WERI-Rb-1 (cell line): ENCODE measurements around the gene LYSMD4.
A peak's percentile ranks its signal among the peaks of the same experiment; 100 is the strongest.

Source experiments
- DNase-seq: peaks from one replicate; pipeline ENCODE4 v3.0.0-alpha.2; 2020
- H3K27ac ChIP-seq: fragments of 250-450 bp; sonication (Bioruptor Pico); 2 replicates; pipeline ENCODE4 v1.5.1; 2020; ENCODE audit warnings: mild to moderate bottlenecking, moderate library complexity
- H3K27me3 ChIP-seq: fragments of 250-450 bp; sonication (Bioruptor Pico); 2 replicates; pipeline ENCODE4 v1.5.1; 2021; ENCODE audit warnings: mild to moderate bottlenecking, low read depth, moderate library complexity; ENCODE audit not compliant: insufficient read depth, severe bottlenecking
- H3K36me3 ChIP-seq: fragments of 250-450 bp; sonication (Bioruptor Pico); 2 replicates; pipeline ENCODE4 v1.5.1; 2020; ENCODE audit warnings: mild to moderate bottlenecking, moderate library complexity
- H3K4me3 ChIP-seq: 2 replicates; pipeline ENCODE4 v1.5.1; 2011; ENCODE audit warnings: low read depth, mild to moderate bottlenecking, control low read depth, low read length
- H3K9me3 ChIP-seq: fragments of 250-450 bp; sonication (Bioruptor Pico); 2 replicates; pipeline ENCODE4 v1.5.1; 2021; ENCODE audit warnings: mild to moderate bottlenecking, moderate library complexity; ENCODE audit not compliant: severe bottlenecking
- CTCF ChIP-seq: IDR thresholded peaks from 2 replicates; pipeline ENCODE4 v1.5.1; 2011; ENCODE audit warnings: low read depth, mild to moderate bottlenecking, control low read depth, inconsistent platforms, low read length

LYSMD4 gene

GRCh38 chr15:99721104-99721778 lies 12.0 kb downstream of the LYSMD4 start:
- Histone ChIP-seq H3K9me3 (no peaks in the 10 kb centered on the region), H3K4me3 (no peak overlapping the region), H3K27ac (no peak overlapping the region), H3K27me3 (no peaks in the 10 kb centered on the region), H3K36me3 (peaks cover 2% of the 10 kb centered on the region; the same call in 1 of the 2 replicates)
- no peak for DNase-seq
- TF ChIP-seq CTCF, result no peak

GRCh38 chr15:99720533-99720932 lies 12.7 kb downstream of the LYSMD4 start:
- Histone ChIP-seq H3K27ac (no peak overlapping the region), H3K9me3 (no peaks in the 10 kb centered on the region), H3K36me3 (peaks cover 9% of the 10 kb centered on the region; the same call in 1 of the 2 replicates), H3K4me3 (no peak overlapping the region), H3K27me3 (no peaks in the 10 kb centered on the region)
- no peak for TF ChIP-seq CTCF
- no peak for DNase-seq

- peaks cover 12% of the 10 kb centered on the region for H3K36me3 ChIP-seq
- no peaks in the 10 kb centered on the region for H3K27me3 ChIP-seq
- no peak overlapping the region for H3K4me3 ChIP-seq
- DNase-seq, result no peak
- no peak overlapping the region for H3K27ac ChIP-seq
- no peaks in the 10 kb centered on the region for H3K9me3 ChIP-seq
- no peak for TF ChIP-seq CTCF
Measured at GRCh38 chr15:99719096-99719541, 14.1 kb downstream of the LYSMD4 start.

GRCh38 chr15:99718421-99718820 lies 14.8 kb downstream of the LYSMD4 start:
- no peaks in the 10 kb centered on the region for H3K9me3 ChIP-seq
- TF ChIP-seq CTCF, result no peak
- H3K27ac ChIP-seq, result no peak overlapping the region
- no peak overlapping the region for H3K4me3 ChIP-seq
- H3K36me3 ChIP-seq, result peaks cover 12% of the 10 kb centered on the region
- H3K27me3 ChIP-seq, result no peaks in the 10 kb centered on the region
- no peak for DNase-seq

- H3K4me3 ChIP-seq, result no peak overlapping the region
- H3K27me3 ChIP-seq, result no peaks in the 10 kb centered on the region
- DNase-seq, result peak; percentile 25
- H3K9me3 ChIP-seq, result no peaks in the 10 kb centered on the region
- H3K27ac ChIP-seq, result no peak overlapping the region
- no peak for TF ChIP-seq CTCF
- peaks cover 20% of the 10 kb centered on the region for H3K36me3 ChIP-seq
Measured at GRCh38 chr15:99717161-99718009, 15.9 kb downstream of the LYSMD4 start.
